HL-60 (cell line): ENCODE measurements around the gene MLYCD.

Experiments used
- DNase-seq, 2 experiments: peaks; one replicate each; pipeline ENCODE4 v3.0.0-alpha.2; 2010 to 2020; ENCODE audit warnings: low read depth in 1 of 2, low spot score in 1 of 2
- H3K27ac ChIP-seq: fragments of 250-450 bp; sonication (Bioruptor Pico); replicated peaks from 2 replicates; pipeline ENCODE4 v1.5.1; 2020; ENCODE audit warnings: mild to moderate bottlenecking, moderate library complexity
- H3K27me3 ChIP-seq: fragments of 250-450 bp; sonication (Bioruptor Pico); 2 replicates; pipeline ENCODE4 v1.5.1; 2021; ENCODE audit warnings: mild to moderate bottlenecking, moderate library complexity; ENCODE audit not compliant: insufficient read depth, poor library complexity, severe bottlenecking
- H3K4me3 ChIP-seq: replicated peaks from 2 replicates; pipeline ENCODE4 v1.5.1; 2011; ENCODE audit warnings: mild to moderate bottlenecking, control low read depth, low read length; ENCODE audit not compliant: insufficient read depth
- CTCF ChIP-seq: IDR thresholded peaks from one replicate; pipeline ENCODE4 v1.5.1; 2011; ENCODE audit warnings: low read length, control low read depth, inconsistent platforms; ENCODE audit not compliant: insufficient read depth
- GABPA ChIP-seq: IDR thresholded peaks from 2 replicates; pipeline ENCODE4 v1.6.1; 2012; ENCODE audit warnings: low read depth
- POLR2AphosphoS5 ChIP-seq: IDR thresholded peaks from 2 replicates; pipeline ENCODE4 v1.6.1; 2012; ENCODE audit warnings: low read depth
- REST ChIP-seq: IDR thresholded peaks from 2 replicates; pipeline ENCODE4 v1.6.1; 2012; ENCODE audit warnings: low read depth; ENCODE audit not compliant: insufficient replicate concordance
- SPI1 ChIP-seq: IDR thresholded peaks from 2 replicates; pipeline ENCODE4 v1.6.1; 2012; ENCODE audit warnings: low read depth, mild to moderate bottlenecking, borderline replicate concordance

The MLYCD gene

GRCh38 chr16:83851473-83851872, 47.4 kb upstream of the MLYCD start:
- TF ChIP-seq REST (no peak), SPI1 (no peak)
- no peaks in the 10 kb centered on the region for H3K27me3 ChIP-seq
- H3K27ac ChIP-seq: no peak overlapping the region
- DNase-seq: no peak
- no peak overlapping the region for H3K4me3 ChIP-seq

GRCh38 chr16:83852774-83853173, 46.1 kb upstream of the MLYCD start:
- Histone ChIP-seq H3K27me3 (no peaks in the 10 kb centered on the region), H3K27ac (no peak overlapping the region), H3K4me3 (no peak overlapping the region)
- DNase-seq: no peak
- TF ChIP-seq SPI1 (no peak), REST (no peak), CTCF (no peak), GABPA (no peak), POLR2AphosphoS5 (no peak)

- Histone ChIP-seq H3K4me3 (no peak overlapping the region), H3K27ac (no peak overlapping the region), H3K27me3 (peaks cover 2% of the 10 kb centered on the region)
- DNase-seq: no peak
- TF ChIP-seq CTCF (no peak), REST (no peak), GABPA (no peak)
Observed at GRCh38 chr16:83853834-83854233, 45.1 kb upstream of the MLYCD start.

- no peak for DNase-seq
- TF ChIP-seq REST (no peak), CTCF (no peak), SPI1 (no peak), GABPA (no peak), POLR2AphosphoS5 (no peak)
- H3K27ac ChIP-seq: no peak overlapping the region
Observed at GRCh38 chr16:83854420-83854819, 44.5 kb upstream of the MLYCD start.

More at GRCh38 chr16:83854420-83854819, 44.5 kb upstream of the MLYCD start:
- H3K27me3 ChIP-seq: peaks cover 2% of the 10 kb centered on the region
- H3K4me3 ChIP-seq: no peak overlapping the region
